BE2C (cell line): Measurements from ENCODE around the gene MAN1A2.

Experiments used
- DNase-seq: peaks from one replicate; pipeline ENCODE4 v3.0.0-alpha.2; 2020
- H3K27me3 ChIP-seq: fragments of 250-450 bp; sonication (Bioruptor Pico); 2 replicates; pipeline ENCODE4 v1.5.1; 2020; ENCODE audit warnings: mild to moderate bottlenecking
- H3K36me3 ChIP-seq: fragments of 250-450 bp; sonication (Bioruptor Pico); 2 replicates; pipeline ENCODE4 v1.5.1; 2020; ENCODE audit warnings: mild to moderate bottlenecking
- H3K4me1 ChIP-seq: fragments of 250-450 bp; sonication (Bioruptor Pico); 2 replicates; pipeline ENCODE4 v1.5.1; 2020
- H3K4me3 ChIP-seq: 2 replicates; pipeline ENCODE4 v1.5.1; 2011; ENCODE audit warnings: low read depth, low read length
- H3K9me3 ChIP-seq: fragments of 250-450 bp; sonication (Bioruptor Pico); 2 replicates; pipeline ENCODE4 v1.5.1; 2020
- TF ChIP-seq, protein P1 (sequence below): IDR thresholded peaks from 2 replicates; pipeline ENCODE4 v1.5.1; 2012; ENCODE audit warnings: mild to moderate bottlenecking, low read depth, low read length

Gene MAN1A2

DNA sequence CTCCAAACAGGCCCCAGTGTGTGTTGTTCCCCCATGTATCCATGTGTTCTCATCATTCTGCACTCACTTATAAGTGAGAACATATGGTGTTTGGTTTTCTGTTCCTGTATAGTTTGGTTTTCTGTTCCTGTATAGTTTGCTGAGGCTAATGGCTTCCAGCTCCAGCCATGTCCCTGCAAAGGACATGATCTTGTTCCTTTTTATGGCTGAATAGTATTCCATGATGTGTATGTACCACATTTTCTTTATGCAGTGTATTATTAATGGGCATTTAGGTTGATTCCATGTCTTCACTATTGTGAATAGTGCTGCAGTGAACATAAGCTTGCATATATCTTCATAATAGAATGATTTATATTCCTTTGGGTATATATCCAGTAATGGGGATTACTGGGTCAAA, 111.8 kb downstream of the MAN1A2 start:
- Histone ChIP-seq H3K4me1 (no peaks in the 10 kb centered on the region), H3K27me3 (no peaks in the 10 kb centered on the region), H3K4me3 (no peak overlapping the region), H3K36me3 (peaks cover 2% of the 10 kb centered on the region; the same call in 1 of the 2 replicates), H3K9me3 (no peaks in the 10 kb centered on the region)
- no peak for DNase-seq
- TF ChIP-seq, protein P1, sequence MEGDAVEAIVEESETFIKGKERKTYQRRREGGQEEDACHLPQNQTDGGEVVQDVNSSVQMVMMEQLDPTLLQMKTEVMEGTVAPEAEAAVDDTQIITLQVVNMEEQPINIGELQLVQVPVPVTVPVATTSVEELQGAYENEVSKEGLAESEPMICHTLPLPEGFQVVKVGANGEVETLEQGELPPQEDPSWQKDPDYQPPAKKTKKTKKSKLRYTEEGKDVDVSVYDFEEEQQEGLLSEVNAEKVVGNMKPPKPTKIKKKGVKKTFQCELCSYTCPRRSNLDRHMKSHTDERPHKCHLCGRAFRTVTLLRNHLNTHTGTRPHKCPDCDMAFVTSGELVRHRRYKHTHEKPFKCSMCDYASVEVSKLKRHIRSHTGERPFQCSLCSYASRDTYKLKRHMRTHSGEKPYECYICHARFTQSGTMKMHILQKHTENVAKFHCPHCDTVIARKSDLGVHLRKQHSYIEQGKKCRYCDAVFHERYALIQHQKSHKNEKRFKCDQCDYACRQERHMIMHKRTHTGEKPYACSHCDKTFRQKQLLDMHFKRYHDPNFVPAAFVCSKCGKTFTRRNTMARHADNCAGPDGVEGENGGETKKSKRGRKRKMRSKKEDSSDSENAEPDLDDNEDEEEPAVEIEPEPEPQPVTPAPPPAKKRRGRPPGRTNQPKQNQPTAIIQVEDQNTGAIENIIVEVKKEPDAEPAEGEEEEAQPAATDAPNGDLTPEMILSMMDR: no peak

GRCh38 chr1:117481410-117481809, 114.2 kb downstream of the MAN1A2 start:
- TF ChIP-seq, protein P1: no peak
- Histone ChIP-seq H3K9me3 (no peaks in the 10 kb centered on the region), H3K4me1 (no peaks in the 10 kb centered on the region), H3K27me3 (no peaks in the 10 kb centered on the region), H3K4me3 (no peak overlapping the region), H3K36me3 (peaks cover 2% of the 10 kb centered on the region; the same call in 1 of the 2 replicates)
- DNase-seq: no peak

DNA sequence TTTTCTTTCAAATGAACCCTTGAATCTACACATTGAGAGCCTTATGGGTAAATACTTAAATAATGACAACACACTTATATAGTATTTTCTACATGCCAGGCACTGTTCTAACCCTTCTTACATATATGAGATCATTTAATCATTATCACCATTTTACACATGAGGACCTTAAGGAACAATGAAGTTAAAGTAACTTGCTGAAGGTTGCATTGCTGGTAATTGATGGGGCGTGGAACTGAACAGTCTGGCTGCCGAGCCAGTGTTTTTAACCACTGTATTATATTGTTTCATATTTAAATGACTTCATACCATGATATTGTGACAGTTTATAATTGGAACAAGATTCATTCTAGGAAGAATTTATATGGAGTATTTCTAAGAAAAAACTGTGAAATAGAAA, 126.7 kb downstream of the MAN1A2 start:
- no peak overlapping the region for H3K4me3 ChIP-seq
- TF ChIP-seq, protein P1: no peak
- H3K4me1 ChIP-seq: no peaks in the 10 kb centered on the region
- no peak for DNase-seq
- H3K9me3 ChIP-seq: no peaks in the 10 kb centered on the region
- H3K36me3 ChIP-seq: peaks cover 3% of the 10 kb centered on the region; the same call in 1 of the 2 replicates
- H3K27me3 ChIP-seq: no peaks in the 10 kb centered on the region

DNA sequence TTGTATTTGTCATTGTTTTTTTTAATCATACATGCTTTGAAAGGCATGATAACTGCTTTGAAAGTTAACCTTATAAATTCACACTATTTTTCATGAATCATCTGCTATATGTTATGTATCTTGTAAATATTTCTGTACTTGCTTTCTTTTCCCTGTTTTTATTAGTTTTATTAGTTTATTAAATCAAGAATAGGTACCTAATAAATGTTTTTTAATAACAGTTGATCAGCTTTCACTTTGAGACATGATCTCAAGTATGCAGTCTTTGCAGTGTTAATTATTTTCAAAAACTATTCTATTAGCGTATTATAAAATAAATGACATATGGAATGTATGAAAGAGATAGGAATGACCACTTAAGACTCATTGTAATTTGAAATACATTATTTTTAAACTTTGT, 127.8 kb downstream of the MAN1A2 start:
- H3K36me3 ChIP-seq: peaks cover 3% of the 10 kb centered on the region; the same call in 1 of the 2 replicates
- no peak for DNase-seq
- no peaks in the 10 kb centered on the region for H3K4me1 ChIP-seq
- no peak overlapping the region for H3K4me3 ChIP-seq
- H3K9me3 ChIP-seq: no peaks in the 10 kb centered on the region
- TF ChIP-seq, protein P1: no peak
- no peaks in the 10 kb centered on the region for H3K27me3 ChIP-seq

DNA sequence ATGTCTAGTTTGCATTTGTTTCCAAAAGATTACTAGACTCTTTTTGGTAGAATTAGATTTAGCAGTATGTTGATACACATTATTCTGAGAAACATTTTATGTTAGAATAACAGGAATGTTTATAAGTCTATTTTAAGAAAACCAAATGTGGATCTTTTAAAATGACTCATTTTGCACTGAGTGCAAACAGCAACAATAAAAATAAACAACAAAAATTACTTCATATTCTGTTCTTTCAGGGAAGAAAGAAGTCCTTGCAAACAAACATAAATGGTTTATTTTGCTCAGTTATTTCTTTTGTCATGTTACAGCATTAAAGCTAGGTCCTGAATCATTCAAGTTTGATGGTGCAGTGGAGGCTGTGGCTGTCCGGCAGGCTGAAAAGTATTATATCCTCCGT, 131.8 kb downstream of the MAN1A2 start:
- no peak overlapping the region for H3K4me3 ChIP-seq
- no peaks in the 10 kb centered on the region for H3K4me1 ChIP-seq
- TF ChIP-seq, protein P1: no peak
- DNase-seq: no peak
- H3K9me3 ChIP-seq: no peaks in the 10 kb centered on the region
- H3K27me3 ChIP-seq: no peaks in the 10 kb centered on the region
- no peaks in the 10 kb centered on the region; the same call in 1 of the 2 replicates for H3K36me3 ChIP-seq

DNA sequence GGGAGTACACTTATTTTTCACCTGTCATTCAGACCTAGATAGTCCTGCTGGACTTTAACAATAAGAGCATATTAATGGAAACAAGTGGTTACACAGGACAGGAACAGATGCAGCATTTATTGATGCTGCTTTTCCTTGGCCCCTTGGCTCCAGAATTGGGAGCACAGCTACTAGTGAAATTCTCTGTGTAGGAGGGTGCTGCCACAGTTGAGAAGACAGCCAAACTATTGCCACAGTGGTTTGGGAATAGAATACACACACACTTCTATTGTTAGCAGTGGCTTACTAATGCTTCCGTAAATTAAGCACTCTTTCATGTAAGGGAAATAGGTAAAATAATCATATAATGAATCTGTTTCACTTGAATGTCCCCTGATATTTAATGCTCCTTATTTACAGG, 133.3 kb downstream of the MAN1A2 start:
- TF ChIP-seq, protein P1: no peak
- Histone ChIP-seq H3K4me1 (no peaks in the 10 kb centered on the region), H3K27me3 (no peaks in the 10 kb centered on the region), H3K9me3 (no peaks in the 10 kb centered on the region), H3K36me3 (no peaks in the 10 kb centered on the region; the same call in 1 of the 2 replicates), H3K4me3 (no peak overlapping the region)
- DNase-seq: no peak
